GM20000 (cell line): ENCODE results near the gene GLA.

Experiments
- DNase-seq: peaks from one replicate; pipeline ENCODE4 v3.0.0; 2012; ENCODE audit warnings: low spot score
- CTCF ChIP-seq: IDR thresholded peaks from 2 replicates; pipeline ENCODE4 v1.5.1; 2012; ENCODE audit warnings: mild to moderate bottlenecking, control low read depth; ENCODE audit errors: extremely low read depth, missing control alignments

The GLA gene

GRCh38 chrX:101407748-101408531 is at the start of gene GLA, which contains the start of gene HNRNPH2:
Gene GLA (minus strand): TSS chrX:101407925. CDS start chrX:101407903, 22 bp downstream.
Gene HNRNPH2 (plus strand): TSS chrX:101408222. CDS start chrX:101411989, 3,767 bp downstream.
- peak; percentile 73 for DNase-seq
- no peak for TF ChIP-seq CTCF

- no peak for TF ChIP-seq CTCF
- no peak for DNase-seq
Measured at GRCh38 chrX:101452056-101452455, 44.3 kb upstream of the GLA start.

GRCh38 chrX:101450961-101451360 is 43.2 kb upstream of the GLA start:
- no peak for TF ChIP-seq CTCF
- DNase-seq = no peak

GRCh38 chrX:101450085-101450484 is 42.4 kb upstream of the GLA start:
- no peak for TF ChIP-seq CTCF
- no peak for DNase-seq

GRCh38 chrX:101449279-101449678 is 41.6 kb upstream of the GLA start:
- DNase-seq = no peak
- TF ChIP-seq CTCF = no peak

- DNase-seq = no peak
- no peak for TF ChIP-seq CTCF
Measured at GRCh38 chrX:101442085-101442484, 34.4 kb upstream of the GLA start.

GRCh38 chrX:101430457-101431078 is 22.8 kb upstream of the GLA start:
- TF ChIP-seq CTCF = no peak
- DNase-seq = peak; percentile 7
